NCI-H146 treated with DMSO at 0.1 percent for 48 hours (cell line): ENCODE data around the gene GULP1.
"Not testable (repeated sequence)": the region's sequence is repeated elsewhere in the genome, so short reads cannot be mapped to it uniquely, and the experiment has no call there.

Experiments
- DNase-seq: peaks from one replicate; lab custom pipeline; 2025; ENCODE audit not compliant: unreplicated experiment; lab: John Stamatoyannopoulos, UW

GULP1 gene, protein sequence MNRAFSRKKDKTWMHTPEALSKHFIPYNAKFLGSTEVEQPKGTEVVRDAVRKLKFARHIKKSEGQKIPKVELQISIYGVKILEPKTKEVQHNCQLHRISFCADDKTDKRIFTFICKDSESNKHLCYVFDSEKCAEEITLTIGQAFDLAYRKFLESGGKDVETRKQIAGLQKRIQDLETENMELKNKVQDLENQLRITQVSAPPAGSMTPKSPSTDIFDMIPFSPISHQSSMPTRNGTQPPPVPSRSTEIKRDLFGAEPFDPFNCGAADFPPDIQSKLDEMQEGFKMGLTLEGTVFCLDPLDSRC

DNA sequence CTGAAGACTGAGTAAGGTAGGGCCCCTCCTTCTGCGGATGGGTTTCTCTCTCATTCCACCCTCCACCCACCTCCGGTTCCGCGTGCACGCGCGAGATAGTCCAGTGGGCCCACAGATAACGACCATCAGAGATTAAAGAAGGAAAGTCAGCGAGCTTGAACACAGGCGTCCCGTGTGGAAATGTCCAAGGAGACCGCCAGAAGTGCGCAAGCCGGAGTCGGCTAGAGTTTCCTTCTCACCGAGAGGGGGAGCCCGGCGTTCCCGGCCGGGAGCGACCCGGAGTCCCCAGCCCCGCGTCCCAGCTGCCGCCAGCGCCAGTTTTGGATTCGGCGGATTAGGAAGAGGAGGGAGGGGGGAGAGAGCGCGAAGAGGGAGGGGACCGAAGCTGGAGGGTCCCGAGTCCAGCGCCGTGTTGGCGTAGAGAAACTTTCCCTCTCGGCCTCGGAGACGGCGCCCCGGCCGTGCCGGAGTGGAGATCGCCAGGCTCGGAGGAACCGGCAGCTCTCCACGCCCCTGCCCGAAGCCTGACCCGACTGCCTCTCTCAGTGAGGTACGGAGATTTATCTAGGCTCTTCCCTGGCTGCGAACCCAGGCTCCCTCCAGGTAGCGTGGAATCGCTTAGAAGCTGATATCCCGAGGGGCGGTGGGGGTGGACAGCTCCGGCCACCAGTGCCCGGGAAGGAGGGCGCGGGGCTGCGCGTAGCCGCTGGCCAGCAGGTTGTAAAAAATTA, at the start of gene GULP1:
TSS of gene GULP1 (plus strand) at position 258 of the 731 bp plus-strand sequence. CDS start 185,829 bp downstream, outside the sequence.
- peak; percentile 43 for DNase-seq

DNA sequence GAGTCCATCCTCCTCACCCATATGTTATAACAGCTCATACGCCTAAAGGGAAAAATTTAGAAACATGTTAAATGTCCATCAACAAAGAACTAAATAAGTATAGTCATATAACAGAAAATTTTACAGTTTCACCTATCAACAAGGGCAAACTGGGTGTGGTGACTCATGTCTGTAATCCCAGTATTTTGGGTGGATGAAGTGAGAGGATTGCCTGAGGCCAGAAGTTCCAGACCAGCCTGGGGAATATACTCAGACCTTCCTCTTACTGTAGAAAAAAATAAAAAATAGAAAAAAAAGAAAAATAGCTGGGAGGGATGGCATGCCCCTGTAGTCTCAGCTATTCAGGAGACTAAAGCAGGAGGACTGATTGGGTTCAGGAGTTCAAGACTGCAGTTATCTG, 48.3 kb upstream of the GULP1 start:
- DNase-seq = no peak

DNA sequence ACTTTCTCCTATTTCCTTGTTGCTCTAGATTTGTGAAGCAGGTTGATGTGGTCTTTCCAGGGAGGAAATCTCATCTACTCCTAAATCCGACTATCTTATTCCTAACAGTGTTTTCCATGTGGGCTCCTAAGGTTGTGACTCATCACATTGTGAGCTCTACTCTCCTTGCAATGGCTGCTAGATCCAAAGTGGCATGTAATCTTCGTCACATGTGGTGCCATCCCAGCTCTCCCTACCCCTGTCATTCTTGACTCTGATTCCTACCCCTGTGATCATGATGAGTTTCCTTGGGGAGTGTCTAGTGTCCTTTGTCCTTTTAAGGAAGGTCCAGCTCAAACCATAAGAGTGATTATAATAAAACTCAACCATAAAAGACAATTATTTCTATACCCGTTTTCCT, 47.3 kb upstream of the GULP1 start:
- no peak for DNase-seq

DNA sequence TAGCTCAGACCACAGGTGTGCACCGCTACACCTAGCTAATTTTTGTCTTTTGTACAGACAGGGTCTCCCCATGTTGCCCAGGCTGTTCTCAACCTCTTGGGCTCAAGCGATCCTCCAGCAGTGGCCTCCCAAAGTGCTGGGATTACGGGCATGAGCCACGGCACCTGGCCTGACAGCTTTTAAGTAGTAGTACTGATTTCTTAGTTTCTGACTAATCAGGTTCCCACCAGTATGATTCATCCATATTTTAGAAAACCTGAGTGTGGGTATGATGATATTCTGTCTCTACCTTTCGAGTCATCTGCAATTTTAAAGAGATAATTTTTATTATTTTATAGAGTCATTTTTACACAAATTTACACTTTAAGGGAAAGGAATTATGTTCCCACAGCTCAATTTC, 46.4 kb upstream of the GULP1 start:
- no peak for DNase-seq

DNA sequence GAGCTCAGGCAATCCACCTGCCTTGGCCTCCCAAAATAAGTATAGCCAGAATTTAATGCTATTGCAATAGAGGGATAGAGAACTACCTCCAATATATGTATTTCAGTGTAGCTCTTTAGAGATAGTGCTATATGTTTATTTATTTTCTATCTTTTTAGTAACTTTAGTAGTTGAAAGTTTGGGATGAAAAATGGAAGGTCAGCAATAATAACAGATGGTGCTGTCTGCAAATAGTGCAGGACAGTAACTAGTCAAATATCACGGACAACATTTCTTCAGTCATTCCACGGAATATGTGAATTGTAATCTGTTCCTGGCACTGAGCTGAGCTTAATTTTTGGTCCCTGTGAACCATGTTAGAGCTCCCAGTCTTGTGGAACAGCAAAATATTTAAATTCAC, 43.2 kb upstream of the GULP1 start:
- DNase-seq = no peak

DNA sequence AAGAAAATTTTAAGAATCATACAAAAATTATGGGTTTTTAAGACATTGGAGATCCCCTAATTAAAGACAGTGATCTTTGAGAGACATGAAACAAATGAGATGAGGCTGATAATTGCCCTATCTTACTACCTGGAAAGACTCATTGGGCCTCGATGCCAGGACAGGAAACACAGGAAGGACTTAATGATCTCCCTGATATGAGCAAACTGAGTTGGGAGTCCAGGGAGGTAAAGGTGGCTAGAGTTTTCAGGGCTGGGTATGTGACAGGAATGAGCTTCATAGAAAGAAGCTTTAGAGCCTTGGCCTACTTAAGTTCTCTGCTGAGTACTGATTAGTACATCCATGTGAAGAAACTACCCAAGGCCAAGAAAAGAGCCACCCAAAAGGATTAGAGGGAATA, 40.6 kb upstream of the GULP1 start:
- DNase-seq = no peak

DNA sequence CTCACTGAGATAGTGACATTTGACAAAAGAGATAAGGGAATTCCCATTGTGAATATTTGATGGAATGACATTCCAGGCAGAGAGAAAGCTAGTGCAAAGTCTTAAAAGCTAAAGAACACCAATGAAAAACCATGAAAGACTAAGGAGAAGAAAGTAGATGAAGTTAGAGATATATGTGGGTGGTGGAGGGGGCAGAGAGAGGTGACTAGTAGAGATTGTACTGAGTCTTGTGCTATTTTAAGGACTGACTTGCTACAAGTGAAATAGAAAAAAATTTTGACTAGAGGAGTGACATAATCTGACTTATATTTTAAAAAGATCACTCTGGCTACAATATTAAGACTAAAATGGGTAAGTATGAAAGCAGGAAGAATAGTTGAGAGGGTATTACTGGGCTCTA, 35.3 kb upstream of the GULP1 start:
- DNase-seq = no peak

DNA sequence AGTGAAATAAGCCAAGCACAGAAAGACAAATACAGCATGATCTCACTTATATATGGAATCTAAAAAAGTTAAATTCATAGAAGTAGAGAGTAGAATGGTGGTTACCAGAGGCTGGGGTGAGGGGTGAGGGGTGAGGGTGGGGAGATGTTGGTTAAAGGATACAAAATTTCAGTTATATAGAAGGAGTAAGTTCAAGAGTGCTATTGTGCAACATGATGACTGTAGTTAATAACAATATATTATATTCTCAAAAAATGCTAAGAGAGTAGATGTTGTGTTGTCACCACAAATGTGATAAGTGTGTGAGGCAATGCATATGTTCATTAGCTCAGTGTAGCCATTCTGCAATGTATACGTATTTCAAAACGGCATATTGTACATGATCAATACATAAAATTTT, 26.4 kb upstream of the GULP1 start:
- DNase-seq = no peak

DNA sequence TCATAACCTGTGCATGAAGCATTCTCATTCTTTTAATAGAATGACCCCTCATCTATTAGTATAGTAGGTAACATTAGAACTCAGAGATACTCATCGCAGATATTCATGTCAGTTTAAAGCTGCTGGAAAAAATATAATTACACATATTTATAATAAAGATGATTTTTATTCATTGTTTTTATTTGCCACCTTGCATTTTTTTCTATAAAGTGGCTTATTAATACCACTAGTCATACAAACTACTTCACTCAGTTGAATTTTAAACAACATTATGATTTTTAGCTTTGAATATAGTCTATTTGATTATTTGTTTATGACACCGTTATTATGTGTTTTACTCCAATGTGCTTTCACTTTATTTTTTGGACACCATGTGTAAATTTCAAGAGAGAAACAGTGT, 23.9 kb upstream of the GULP1 start:
- no peak for DNase-seq

DNA sequence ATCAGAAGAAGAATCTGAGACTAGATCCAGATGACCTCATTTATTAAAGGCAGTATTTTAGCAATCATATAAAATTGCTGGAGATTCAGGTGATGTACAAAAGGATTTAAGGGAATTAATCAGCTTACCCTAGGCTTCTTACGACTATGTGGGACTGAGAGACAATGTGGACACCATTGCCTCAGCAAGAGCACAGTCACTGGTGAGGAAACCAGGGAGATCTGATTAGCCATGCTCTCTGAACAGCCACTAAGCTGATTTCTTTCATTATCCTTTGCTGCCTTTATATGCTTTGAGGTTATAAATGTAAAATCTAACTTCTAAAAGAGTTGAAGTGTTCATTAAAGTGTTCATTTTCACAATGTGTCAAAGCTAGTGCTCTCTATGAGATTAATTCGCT, 22.7 kb upstream of the GULP1 start:
- no peak for DNase-seq

DNA sequence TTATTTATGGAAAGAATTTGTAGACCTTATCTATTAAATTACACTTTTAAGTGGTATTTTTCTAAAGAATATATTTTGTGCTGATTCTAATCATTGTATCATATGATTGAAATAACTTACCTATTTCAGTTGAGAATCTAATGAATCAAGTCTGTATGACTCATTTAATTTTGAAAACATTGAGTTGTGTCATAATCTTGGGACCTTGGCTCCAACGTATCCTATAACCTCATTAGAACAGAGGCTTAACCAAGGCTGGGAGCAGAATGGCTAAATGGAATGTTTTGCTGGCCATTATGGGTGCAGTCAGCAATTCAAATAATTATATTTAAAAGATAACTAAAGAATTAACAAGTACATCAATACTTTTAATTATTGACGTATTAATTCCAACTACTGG, 19.6 kb upstream of the GULP1 start:
- DNase-seq = no peak

DNA sequence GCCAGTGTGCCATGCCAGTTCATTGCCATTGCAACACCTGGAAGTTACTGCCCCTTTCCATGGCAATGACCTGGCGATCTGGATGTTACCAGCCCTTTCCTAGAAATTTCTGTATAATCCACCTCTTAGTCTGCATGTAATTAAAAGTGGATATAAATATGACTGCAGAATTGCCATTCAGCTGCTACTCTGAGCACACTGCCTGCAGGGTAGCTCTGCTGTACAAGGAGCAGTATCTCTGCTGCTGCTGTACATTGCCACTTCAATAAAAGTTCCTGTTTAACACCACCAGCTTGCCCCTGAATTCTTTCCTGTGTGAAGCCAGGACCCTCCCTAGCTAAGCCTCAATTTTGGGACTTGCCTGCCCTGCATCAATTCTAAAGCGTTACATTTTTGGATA, 17.4 kb upstream of the GULP1 start:
- no peak for DNase-seq

DNA sequence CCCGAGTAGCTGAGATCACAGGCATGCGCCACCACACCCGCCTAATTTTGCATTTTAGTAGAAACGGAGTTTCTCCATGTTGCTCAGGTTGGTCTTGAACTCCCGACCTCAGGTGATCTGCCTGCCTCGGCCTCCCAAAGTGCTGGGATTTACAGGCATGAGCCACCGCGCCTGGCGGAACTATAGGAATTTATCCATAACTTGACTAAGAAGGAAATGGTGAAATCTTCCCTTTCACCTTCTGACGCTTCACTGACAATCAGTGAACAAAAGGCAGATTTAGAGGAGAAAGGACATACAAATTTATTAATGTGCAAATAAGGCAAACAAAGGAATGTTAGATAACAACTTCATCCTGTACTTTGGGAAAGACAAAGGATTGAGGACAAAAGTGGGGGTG, 15.4 kb upstream of the GULP1 start:
- no peak for DNase-seq

DNA sequence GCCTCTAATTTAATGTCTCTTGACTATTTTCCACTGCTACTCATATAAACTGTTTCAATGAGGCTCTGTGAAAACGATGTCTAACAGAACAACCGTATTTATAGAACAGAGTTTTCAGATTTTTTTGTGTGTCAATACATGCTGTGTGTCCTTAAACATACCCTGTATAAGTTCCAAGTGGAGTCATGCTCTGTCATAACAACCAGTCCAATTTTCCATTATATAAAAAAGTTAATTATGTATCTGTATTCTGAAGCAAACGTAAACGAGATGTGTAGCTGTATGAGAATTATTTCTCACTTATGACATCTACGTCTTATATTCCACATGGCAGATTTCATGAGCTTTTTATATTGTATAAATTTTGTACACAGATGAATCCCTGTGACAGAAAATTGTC, 13.9 kb upstream of the GULP1 start:
- DNase-seq = no peak

DNA sequence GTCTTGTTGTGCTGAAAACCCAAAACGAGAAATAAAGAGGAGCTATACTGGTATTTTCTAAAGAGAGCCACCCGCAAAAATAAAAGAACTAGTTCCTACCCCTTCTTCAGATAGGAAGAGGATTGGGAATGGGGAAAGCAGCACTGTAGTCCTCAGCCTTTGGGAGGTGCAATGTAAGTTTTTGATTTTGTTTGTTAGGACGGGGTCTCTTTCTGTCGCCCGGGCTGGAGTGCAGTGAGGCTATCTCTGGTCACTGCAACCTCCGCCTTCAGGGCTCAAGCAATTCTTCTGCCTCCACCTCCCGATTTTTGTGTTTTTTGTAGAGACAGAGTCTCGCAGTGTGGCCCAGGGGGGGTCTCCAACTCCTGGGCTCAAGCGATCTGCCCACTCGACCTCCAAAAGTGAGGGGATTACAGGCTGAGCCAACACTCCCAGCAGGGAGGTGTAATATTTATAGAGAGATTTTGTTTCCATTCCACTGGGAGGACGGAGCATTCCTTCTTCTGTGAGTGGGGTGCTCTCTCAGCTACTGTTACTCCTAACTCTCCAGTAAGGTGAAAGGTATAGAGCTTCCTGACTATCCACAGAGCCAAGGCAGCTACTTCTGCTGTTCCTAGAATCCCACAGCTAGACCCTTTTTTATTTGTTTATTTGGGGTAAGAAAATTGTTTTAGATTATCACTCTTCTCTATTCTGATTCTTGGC, 13.1 kb upstream of the GULP1 start:
- DNase-seq = no peak

DNA sequence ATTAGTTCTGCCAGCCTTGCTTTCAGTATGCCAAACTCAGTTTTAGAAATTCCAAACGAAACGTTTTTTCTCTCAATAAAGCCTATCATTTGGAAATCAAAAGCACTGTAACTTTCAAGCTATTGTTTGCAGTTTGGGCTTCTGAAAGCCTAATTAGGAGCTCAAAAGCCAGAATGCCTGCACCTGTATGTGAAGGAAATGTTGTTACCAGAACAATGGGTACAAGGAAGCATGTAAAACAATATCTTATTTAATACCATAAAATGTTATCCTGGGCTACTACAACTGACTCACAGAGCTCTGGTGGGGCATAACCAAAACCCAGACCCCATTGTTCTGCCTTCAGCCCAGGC, 12.6 kb upstream of the GULP1 start:
- no peak for DNase-seq

DNA sequence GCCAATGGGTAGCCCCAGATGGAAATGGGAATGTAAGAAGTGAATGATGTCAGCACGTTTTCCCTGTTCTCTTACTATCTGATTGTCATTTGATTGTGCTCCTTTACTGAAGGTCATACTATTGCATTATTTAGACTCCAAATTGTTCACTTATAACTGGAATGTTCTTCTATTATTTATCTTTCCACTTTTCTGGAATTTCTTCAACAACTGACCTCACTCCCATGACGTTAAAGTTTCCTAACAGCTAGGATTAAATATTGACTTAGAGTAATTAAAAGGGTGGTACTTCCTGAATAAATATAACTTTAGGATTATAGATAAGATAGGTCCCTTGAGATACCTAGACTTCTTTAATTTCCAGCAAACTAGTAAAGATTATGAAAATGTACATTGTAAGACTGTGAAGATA, 10.9 kb upstream of the GULP1 start:
- no peak for DNase-seq

DNA sequence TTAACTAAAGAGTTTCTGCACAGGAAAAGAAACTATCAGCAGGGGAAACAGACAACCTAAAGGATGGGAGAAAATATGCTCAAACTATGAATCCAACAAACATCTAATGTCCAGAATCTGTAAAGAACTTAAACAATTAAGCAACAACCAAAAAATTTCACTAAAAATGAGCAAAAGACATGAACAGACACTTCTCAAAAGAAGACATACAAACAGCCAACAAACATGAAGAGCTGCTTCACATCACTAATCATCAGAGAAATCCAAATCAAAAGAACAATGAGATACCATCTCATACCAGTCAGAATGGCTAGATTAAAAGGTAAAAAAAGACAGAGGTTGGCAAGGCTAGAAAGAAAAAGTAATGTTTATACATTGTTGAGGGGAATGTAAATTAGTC, 8.8 kb upstream of the GULP1 start:
- no peak for DNase-seq

DNA sequence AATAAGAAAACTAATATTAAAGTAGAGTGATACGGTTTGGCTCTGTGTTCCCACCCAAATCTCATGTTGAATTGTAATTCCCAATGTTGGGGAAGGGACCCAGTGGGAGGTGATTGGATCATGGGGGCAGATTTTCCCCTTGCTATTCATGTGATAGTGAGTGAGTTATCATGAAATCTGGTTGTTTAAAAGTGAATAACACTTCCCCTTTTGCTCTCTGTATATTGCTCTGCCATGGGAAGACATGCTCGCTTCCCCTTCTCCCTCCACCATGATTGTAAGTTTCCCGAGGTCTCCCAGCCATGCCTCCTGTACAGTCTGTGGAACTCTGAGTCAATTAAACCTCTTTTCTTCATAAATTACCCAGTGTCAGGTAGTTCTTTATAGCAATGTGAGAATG, 7.4 kb upstream of the GULP1 start:
- not testable (repeated sequence) for DNase-seq

DNA sequence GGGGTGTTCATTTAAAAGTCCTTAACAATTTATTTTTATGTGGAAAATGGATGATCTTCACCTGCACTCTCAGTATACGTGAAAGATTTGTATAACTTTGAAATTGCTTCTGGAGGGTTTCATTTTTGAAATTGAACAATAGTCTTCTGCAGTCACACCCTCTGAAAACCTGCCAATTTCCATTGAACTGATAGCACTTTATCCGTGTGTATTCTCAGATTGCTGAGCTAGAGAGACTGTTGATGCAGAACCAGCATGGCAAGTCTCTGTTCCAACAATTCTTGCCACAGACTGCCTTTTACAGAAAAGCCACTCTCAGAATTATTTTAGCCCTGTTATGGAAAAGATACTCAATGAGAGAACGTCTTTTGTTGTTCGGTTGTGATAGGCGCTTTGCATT, 6.6 kb upstream of the GULP1 start:
- no peak for DNase-seq

DNA sequence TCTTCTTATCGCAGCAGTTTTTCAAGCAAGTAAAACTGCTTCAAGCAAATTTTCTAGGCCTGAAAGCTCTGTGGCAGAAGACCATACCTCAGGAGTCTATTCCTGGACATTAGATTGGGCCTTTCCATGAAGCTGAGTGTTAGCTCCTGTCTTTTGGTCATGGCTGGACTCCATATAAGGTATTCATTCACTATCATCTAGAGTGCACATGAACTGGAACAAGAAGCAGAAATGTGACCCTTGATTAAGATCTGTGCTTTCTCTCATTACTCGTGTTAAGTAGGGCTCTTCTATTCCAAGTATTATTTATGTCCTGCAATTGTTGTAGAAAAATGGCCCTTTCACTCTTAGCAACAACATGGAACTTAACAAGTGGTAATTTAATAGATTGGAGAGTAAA, 5.9 kb upstream of the GULP1 start:
- no peak for DNase-seq

DNA sequence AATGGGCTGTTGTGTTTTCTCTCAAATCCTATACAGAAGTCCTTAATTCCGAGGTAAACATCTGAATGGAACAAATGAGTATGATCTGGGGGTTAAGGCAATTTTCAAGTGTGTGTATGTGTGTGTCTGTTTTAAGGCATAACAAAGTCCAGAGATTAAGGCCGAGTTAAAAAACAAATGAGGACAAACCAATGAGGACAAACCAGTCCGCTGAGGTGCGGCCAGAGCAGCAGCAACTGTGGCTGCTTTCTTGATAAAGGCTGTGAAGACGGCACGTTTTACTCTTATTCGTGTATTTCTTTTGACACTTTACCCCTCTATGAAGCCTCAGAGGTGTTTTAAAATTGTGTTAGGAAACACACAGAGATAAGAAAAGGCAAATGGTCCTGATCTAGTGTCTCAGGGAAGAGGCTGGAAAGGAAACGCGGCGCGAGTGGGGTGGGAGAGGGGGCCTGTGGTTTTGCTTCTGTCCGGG, 495 bp upstream of the GULP1 start:
- peak; percentile 43 for DNase-seq
